ENCODE measurements around the gene BACH1. TPM values are rescaled to one million over a fixed set of nuclear protein-coding genes. Genes with fewer than 3 reads are reported as not detected.

Gene BACH1
- polyA plus RNA-seq, 1 donor from 2014 or later, result 29.7 TPM

DNA sequence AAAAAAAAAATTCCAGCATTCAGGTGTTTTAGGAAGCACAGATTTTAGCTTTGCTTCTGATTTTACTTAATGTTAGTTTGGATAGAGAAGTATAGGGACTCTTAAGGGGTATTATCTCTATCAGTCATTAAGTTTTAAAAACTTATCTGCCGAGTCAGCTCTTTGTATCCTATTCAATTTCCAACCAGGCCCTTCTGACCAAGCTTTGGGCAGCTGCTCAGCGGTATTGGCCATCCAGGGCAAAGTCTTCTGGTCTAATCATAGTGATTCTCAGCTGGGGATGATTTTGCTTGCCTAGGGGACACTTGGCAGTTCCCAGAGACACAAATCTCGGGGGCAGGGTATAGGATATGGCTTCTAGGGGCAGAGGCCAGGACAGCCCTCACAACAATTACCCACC, 47.6 kb downstream of the BACH1 start:
- Histone ChIP-seq H3K9ac (ENCODE audit: low read length) (no peak overlapping the region), H3K9me2 (ENCODE audit: insufficient read depth, low read length) (no peaks in the 10 kb centered on the region), H3K27ac (ENCODE audit: low read length) (no peak overlapping the region), H4K20me1 (ENCODE audit: insufficient read depth) (no peaks in the 10 kb centered on the region), H3K4me2 (ENCODE audit: low read length) (no peak overlapping the region), H3K36me3 (ENCODE audit: insufficient read depth, low read length) (no peaks in the 10 kb centered on the region), H3K4me3 (ENCODE audit: low read length) (no peak overlapping the region), H3K27me3 (ENCODE audit: insufficient read depth, low read depth, low read length) (no peaks in the 10 kb centered on the region), H3K9me3 (ENCODE audit: low read length) (no peaks in the 10 kb centered on the region), H2AFZ (ENCODE audit: low read depth, low read length) (no peak overlapping the region), H3F3A (ENCODE audit: insufficient read depth, low read length, poor library complexity, severe bottlenecking) (no peaks in the 10 kb centered on the region), H3K79me2 (replicated peaks; ENCODE audit: insufficient read depth, low read length) (peaks cover 5% of the 10 kb centered on the region)
- TF ChIP-seq SMC3 (conservative IDR thresholded peaks at IDR 0.05; ENCODE audit: poor library complexity), result no peak
- TF ChIP-seq EP300 (conservative IDR thresholded peaks at IDR 0.05; ENCODE audit: poor library complexity, severe bottlenecking), result no peak
- no peak for TF ChIP-seq RAD21 (conservative IDR thresholded peaks at IDR 0.05)
- TF ChIP-seq, protein P1, sequence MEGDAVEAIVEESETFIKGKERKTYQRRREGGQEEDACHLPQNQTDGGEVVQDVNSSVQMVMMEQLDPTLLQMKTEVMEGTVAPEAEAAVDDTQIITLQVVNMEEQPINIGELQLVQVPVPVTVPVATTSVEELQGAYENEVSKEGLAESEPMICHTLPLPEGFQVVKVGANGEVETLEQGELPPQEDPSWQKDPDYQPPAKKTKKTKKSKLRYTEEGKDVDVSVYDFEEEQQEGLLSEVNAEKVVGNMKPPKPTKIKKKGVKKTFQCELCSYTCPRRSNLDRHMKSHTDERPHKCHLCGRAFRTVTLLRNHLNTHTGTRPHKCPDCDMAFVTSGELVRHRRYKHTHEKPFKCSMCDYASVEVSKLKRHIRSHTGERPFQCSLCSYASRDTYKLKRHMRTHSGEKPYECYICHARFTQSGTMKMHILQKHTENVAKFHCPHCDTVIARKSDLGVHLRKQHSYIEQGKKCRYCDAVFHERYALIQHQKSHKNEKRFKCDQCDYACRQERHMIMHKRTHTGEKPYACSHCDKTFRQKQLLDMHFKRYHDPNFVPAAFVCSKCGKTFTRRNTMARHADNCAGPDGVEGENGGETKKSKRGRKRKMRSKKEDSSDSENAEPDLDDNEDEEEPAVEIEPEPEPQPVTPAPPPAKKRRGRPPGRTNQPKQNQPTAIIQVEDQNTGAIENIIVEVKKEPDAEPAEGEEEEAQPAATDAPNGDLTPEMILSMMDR (IDR thresholded peaks at IDR 0.05; ENCODE audit: poor library complexity, severe bottlenecking), result no peak
- TF ChIP-seq POLR2AphosphoS5 (IDR thresholded peaks at IDR 0.05), result no peak
- no peak for TF ChIP-seq MXI1 (conservative IDR thresholded peaks at IDR 0.05; ENCODE audit: poor library complexity, severe bottlenecking)
- TF ChIP-seq EZH2 (IDR thresholded peaks at IDR 0.05; ENCODE audit: borderline replicate concordance, insufficient read depth, low read length, poor library complexity, severe bottlenecking), result no peak
- TF ChIP-seq, protein P2, sequence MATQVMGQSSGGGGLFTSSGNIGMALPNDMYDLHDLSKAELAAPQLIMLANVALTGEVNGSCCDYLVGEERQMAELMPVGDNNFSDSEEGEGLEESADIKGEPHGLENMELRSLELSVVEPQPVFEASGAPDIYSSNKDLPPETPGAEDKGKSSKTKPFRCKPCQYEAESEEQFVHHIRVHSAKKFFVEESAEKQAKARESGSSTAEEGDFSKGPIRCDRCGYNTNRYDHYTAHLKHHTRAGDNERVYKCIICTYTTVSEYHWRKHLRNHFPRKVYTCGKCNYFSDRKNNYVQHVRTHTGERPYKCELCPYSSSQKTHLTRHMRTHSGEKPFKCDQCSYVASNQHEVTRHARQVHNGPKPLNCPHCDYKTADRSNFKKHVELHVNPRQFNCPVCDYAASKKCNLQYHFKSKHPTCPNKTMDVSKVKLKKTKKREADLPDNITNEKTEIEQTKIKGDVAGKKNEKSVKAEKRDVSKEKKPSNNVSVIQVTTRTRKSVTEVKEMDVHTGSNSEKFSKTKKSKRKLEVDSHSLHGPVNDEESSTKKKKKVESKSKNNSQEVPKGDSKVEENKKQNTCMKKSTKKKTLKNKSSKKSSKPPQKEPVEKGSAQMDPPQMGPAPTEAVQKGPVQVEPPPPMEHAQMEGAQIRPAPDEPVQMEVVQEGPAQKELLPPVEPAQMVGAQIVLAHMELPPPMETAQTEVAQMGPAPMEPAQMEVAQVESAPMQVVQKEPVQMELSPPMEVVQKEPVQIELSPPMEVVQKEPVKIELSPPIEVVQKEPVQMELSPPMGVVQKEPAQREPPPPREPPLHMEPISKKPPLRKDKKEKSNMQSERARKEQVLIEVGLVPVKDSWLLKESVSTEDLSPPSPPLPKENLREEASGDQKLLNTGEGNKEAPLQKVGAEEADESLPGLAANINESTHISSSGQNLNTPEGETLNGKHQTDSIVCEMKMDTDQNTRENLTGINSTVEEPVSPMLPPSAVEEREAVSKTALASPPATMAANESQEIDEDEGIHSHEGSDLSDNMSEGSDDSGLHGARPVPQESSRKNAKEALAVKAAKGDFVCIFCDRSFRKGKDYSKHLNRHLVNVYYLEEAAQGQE (IDR thresholded peaks at IDR 0.05; ENCODE audit: borderline replicate concordance), result no peak
- no peak for TF ChIP-seq TAF1 (IDR thresholded peaks at IDR 0.05; ENCODE audit: low read depth)

DNA sequence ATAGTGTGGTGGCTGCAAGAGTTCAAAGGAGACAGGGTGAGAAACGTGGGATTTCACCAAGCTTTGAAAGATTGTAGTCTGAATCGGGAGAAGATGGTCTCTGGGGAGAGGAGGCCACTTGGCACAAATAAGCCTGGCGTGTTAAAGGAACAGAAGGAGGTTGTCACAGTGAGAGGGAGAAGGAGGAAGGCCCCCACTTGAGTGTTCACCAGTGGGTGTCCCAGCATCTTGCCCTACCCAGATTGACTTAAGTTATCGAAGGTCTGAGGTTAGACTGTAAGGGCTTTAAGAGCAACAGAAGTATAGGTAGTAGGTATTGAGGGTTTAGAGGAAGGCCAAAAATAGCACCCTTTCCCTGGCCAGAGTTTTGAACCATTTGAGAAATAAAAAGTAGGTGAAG, 48.0 kb downstream of the BACH1 start:
- H3K4me3 ChIP-seq (ENCODE audit: low read length), result no peak overlapping the region
- H3K4me2 ChIP-seq (ENCODE audit: low read length), result no peak overlapping the region
- H3K36me3 ChIP-seq (ENCODE audit: insufficient read depth, low read length), result no peaks in the 10 kb centered on the region
- no peaks in the 10 kb centered on the region for H3F3A ChIP-seq (ENCODE audit: insufficient read depth, low read length, poor library complexity, severe bottlenecking)
- H3K9me3 ChIP-seq (ENCODE audit: low read length), result no peaks in the 10 kb centered on the region
- no peaks in the 10 kb centered on the region for H4K20me1 ChIP-seq (ENCODE audit: insufficient read depth)
- H3K9me2 ChIP-seq (ENCODE audit: insufficient read depth, low read length), result no peaks in the 10 kb centered on the region
- no peak overlapping the region for H3K27ac ChIP-seq (ENCODE audit: low read length)
- no peak for TF ChIP-seq RAD21 (conservative IDR thresholded peaks at IDR 0.05)
- no peak for TF ChIP-seq TAF1 (IDR thresholded peaks at IDR 0.05; ENCODE audit: low read depth)
- no peak for TF ChIP-seq EZH2 (IDR thresholded peaks at IDR 0.05; ENCODE audit: borderline replicate concordance, insufficient read depth, low read length, poor library complexity, severe bottlenecking)
- no peak for TF ChIP-seq SMC3 (conservative IDR thresholded peaks at IDR 0.05; ENCODE audit: poor library complexity)
- TF ChIP-seq, protein P1 (IDR thresholded peaks at IDR 0.05; ENCODE audit: poor library complexity, severe bottlenecking), result no peak
- TF ChIP-seq, protein P2 (IDR thresholded peaks at IDR 0.05; ENCODE audit: borderline replicate concordance), result no peak
- TF ChIP-seq POLR2AphosphoS5 (IDR thresholded peaks at IDR 0.05), result no peak
- TF ChIP-seq MXI1 (conservative IDR thresholded peaks at IDR 0.05; ENCODE audit: poor library complexity, severe bottlenecking), result no peak
- no peak for TF ChIP-seq EP300 (conservative IDR thresholded peaks at IDR 0.05; ENCODE audit: poor library complexity, severe bottlenecking)
- no peaks in the 10 kb centered on the region for H3K27me3 ChIP-seq (ENCODE audit: insufficient read depth, low read depth, low read length)
- no peak overlapping the region for H2AFZ ChIP-seq (ENCODE audit: low read depth, low read length)
- H3K79me2 ChIP-seq (replicated peaks; ENCODE audit: insufficient read depth, low read length), result peaks cover 5% of the 10 kb centered on the region
- no peak overlapping the region for H3K9ac ChIP-seq (ENCODE audit: low read length)

All from neural cell (in vitro differentiated cells).